Measurements from ENCODE around the gene CALML6. TPM values are rescaled to one million over a fixed set of nuclear protein-coding genes. Genes with fewer than 3 reads are reported as not detected.

CALML6 gene
- total RNA-seq, 1 experiment from 2014 or later, result 1.5 TPM

DNA sequence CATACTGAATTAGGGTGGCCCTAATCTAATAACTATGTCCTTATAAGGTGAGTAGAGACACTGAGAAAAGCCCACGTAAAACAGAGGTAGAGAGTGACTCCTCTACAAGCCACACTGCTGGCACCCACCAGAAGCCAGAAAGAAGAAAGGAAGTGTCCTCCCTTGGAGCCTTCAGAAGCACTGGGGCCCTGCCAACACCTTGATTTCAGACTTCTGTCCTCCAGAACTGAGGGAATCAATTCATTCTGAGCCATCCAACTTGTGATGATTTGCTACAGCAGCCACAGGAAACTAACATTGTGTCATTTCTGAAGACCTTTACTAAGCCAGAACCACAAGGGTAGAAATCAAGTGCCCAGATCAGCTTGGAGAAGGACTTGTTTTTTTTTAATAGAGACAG is 39.1 kb upstream of the CALML6 start:
- intact Hi-C loops (cut with micrococcal nuclease; ENCODE audit: unreplicated experiment), result no loop called here
- ChIA-PET CTCF (no interaction called here), POLR2A (no interaction called here)
- DNase-seq (ENCODE audit: low read depth, low spot score) (no peak), ATAC-seq (no peak)
- Histone ChIP-seq H3K27ac (ENCODE audit: low read length) (no peak overlapping the region), H3K36me3 (ENCODE audit: control insufficient read depth, insufficient read depth, low read length) (no peaks in the 10 kb centered on the region), H3K27me3 (ENCODE audit: control insufficient read depth, insufficient read depth, low read length) (no peaks in the 10 kb centered on the region), H3K4me1 (ENCODE audit: control insufficient read depth, insufficient read depth, low read length) (peaks cover 12% of the 10 kb centered on the region), H3K9me3 (ENCODE audit: control insufficient read depth, insufficient read depth, low read depth, low read length) (no peaks in the 10 kb centered on the region), H3K4me3 (ENCODE audit: low read depth in 2 of 2, low read length in 2 of 2) (no peak overlapping the region)
- no peak for TF ChIP-seq POLR2AphosphoS5 (IDR thresholded peaks at IDR 0.05; ENCODE audit: low read depth, low read length)
- BruUV-seq (replicated peaks), result TSS peak; percentile 28
- in situ Hi-C loops (cut with HindIII; ENCODE audit: low pct_unique_long_range_greater_than_20kb, low sequenced_read_pairs), result no loop called here

DNA sequence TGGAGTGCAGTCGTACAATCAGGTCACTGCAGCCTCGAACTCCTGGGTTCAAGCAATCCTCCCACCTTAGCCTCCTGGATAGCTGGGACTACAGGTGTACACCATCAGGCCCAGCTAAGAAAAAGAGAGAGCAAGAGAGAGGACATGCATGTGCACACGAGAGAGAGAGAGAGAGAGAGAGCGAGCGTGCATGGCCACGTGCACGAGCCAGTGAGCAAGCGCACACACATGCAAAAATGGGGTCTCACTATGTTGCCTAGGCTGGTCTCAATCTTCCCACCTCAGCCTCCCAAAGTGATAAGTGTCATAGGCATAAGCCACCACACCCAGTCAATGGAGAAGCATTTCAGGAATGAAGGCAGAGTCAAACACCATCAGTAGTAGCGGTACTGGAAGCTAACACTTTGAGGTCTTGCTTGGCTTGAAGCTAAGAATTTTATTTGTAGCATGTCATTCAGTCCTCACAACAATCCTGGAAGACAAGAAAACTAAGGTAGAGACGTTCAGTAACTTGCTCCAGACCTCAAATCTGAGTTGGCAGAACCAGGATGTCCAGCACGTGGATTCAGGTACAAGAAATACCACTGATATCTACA is 38.6 kb upstream of the CALML6 start:
- ATAC-seq (no peak), DNase-seq (ENCODE audit: low read depth, low spot score) (no peak)
- CTCF ChIA-PET, result no interaction called here
- no peaks in the 10 kb centered on the region for H3K27me3 ChIP-seq (ENCODE audit: control insufficient read depth, insufficient read depth, low read length)
- H3K4me3 ChIP-seq (ENCODE audit: low read depth in 2 of 2, low read length in 2 of 2), result no peak overlapping the region
- H3K36me3 ChIP-seq (ENCODE audit: control insufficient read depth, insufficient read depth, low read length), result no peaks in the 10 kb centered on the region
- peaks cover 12% of the 10 kb centered on the region for H3K4me1 ChIP-seq (ENCODE audit: control insufficient read depth, insufficient read depth, low read length)
- POLR2A ChIA-PET, result no interaction called here
- H3K27ac ChIP-seq (ENCODE audit: low read length), result no peak overlapping the region
- no peak for TF ChIP-seq SIN3A (IDR thresholded peaks at IDR 0.05; ENCODE audit: borderline replicate concordance, insufficient read depth, low read depth, low read length)
- TF ChIP-seq, protein P1, sequence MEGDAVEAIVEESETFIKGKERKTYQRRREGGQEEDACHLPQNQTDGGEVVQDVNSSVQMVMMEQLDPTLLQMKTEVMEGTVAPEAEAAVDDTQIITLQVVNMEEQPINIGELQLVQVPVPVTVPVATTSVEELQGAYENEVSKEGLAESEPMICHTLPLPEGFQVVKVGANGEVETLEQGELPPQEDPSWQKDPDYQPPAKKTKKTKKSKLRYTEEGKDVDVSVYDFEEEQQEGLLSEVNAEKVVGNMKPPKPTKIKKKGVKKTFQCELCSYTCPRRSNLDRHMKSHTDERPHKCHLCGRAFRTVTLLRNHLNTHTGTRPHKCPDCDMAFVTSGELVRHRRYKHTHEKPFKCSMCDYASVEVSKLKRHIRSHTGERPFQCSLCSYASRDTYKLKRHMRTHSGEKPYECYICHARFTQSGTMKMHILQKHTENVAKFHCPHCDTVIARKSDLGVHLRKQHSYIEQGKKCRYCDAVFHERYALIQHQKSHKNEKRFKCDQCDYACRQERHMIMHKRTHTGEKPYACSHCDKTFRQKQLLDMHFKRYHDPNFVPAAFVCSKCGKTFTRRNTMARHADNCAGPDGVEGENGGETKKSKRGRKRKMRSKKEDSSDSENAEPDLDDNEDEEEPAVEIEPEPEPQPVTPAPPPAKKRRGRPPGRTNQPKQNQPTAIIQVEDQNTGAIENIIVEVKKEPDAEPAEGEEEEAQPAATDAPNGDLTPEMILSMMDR (IDR thresholded peaks at IDR 0.05), result no peak
- TF ChIP-seq TCF7L2 (IDR thresholded peaks at IDR 0.05; ENCODE audit: low read depth, low read length), result no peak
- TF ChIP-seq, protein P2, sequence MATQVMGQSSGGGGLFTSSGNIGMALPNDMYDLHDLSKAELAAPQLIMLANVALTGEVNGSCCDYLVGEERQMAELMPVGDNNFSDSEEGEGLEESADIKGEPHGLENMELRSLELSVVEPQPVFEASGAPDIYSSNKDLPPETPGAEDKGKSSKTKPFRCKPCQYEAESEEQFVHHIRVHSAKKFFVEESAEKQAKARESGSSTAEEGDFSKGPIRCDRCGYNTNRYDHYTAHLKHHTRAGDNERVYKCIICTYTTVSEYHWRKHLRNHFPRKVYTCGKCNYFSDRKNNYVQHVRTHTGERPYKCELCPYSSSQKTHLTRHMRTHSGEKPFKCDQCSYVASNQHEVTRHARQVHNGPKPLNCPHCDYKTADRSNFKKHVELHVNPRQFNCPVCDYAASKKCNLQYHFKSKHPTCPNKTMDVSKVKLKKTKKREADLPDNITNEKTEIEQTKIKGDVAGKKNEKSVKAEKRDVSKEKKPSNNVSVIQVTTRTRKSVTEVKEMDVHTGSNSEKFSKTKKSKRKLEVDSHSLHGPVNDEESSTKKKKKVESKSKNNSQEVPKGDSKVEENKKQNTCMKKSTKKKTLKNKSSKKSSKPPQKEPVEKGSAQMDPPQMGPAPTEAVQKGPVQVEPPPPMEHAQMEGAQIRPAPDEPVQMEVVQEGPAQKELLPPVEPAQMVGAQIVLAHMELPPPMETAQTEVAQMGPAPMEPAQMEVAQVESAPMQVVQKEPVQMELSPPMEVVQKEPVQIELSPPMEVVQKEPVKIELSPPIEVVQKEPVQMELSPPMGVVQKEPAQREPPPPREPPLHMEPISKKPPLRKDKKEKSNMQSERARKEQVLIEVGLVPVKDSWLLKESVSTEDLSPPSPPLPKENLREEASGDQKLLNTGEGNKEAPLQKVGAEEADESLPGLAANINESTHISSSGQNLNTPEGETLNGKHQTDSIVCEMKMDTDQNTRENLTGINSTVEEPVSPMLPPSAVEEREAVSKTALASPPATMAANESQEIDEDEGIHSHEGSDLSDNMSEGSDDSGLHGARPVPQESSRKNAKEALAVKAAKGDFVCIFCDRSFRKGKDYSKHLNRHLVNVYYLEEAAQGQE (IDR thresholded peaks at IDR 0.05; ENCODE audit: insufficient read depth in 1 of 2, low read depth in 2 of 2, low read length in 1 of 2), result no peak
- TF ChIP-seq POLR2AphosphoS5 (IDR thresholded peaks at IDR 0.05; ENCODE audit: low read depth, low read length), result no peak
- intact Hi-C loops (cut with micrococcal nuclease; ENCODE audit: unreplicated experiment), result no loop called here
- BruUV-seq (replicated peaks), result no TSS peak
- in situ Hi-C loops (cut with HindIII; ENCODE audit: low pct_unique_long_range_greater_than_20kb, low sequenced_read_pairs), result no loop called here
- no peaks in the 10 kb centered on the region for H3K9me3 ChIP-seq (ENCODE audit: control insufficient read depth, insufficient read depth, low read depth, low read length)

DNA sequence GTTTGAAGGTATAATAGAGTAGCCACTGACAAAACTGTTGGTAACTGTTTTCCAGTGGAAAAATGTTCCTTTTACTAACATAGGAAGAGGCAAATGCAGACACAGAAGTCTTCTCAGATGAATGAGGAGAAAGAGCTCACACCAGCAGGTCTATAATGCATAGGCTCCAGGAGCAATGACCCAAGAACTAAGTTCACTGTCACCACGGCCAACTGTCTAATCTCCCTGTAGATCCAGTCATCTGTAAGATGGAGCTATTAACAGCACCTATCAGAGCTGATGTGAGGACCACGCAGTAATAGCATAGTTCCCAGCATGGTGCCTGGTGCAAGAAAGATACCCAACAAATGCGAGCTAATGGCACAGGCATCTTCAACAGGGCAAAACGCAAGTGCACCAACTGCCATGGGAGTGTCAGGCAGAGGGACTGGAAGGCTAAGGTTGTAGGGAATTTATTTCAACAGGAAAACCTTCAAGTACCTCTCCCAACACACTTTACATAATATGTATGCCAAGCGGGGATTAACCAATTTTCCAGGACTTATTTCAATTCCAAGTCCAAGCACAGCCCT is 37.1 kb upstream of the CALML6 start:
- Histone ChIP-seq H3K4me3 (ENCODE audit: low read depth in 2 of 2, low read length in 2 of 2) (no peak overlapping the region), H3K4me1 (ENCODE audit: control insufficient read depth, insufficient read depth, low read length) (peaks cover 7% of the 10 kb centered on the region; the same call in 1 of the 2 replicates), H3K27me3 (ENCODE audit: control insufficient read depth, insufficient read depth, low read length) (no peaks in the 10 kb centered on the region), H3K27ac (ENCODE audit: low read length) (no peak overlapping the region), H3K36me3 (ENCODE audit: control insufficient read depth, insufficient read depth, low read length) (no peaks in the 10 kb centered on the region), H3K9me3 (ENCODE audit: control insufficient read depth, insufficient read depth, low read depth, low read length) (no peaks in the 10 kb centered on the region)
- TF ChIP-seq, protein P2 (IDR thresholded peaks at IDR 0.05; ENCODE audit: insufficient read depth in 1 of 2, low read depth in 2 of 2, low read length in 1 of 2), result no peak
- peak; percentile 36; the same call in 1 of the 2 replicates for TF ChIP-seq POLR2AphosphoS5 (IDR thresholded peaks at IDR 0.05; ENCODE audit: low read depth, low read length)
- no peak for TF ChIP-seq TCF7L2 (IDR thresholded peaks at IDR 0.05; ENCODE audit: low read depth, low read length)
- TF ChIP-seq SIN3A (IDR thresholded peaks at IDR 0.05; ENCODE audit: borderline replicate concordance, insufficient read depth, low read depth, low read length), result no peak
- TF ChIP-seq, protein P1 (IDR thresholded peaks at IDR 0.05), result no peak
- ChIA-PET POLR2A (no interaction called here), CTCF (no interaction called here)
- intact Hi-C loops (cut with micrococcal nuclease; ENCODE audit: unreplicated experiment), result no loop called here
- no TSS peak for BruUV-seq (replicated peaks)
- DNase-seq (ENCODE audit: low read depth, low spot score), result no peak
- in situ Hi-C loops (cut with HindIII; ENCODE audit: low pct_unique_long_range_greater_than_20kb, low sequenced_read_pairs), result no loop called here
- no peak; the same call in 1 of the 2 replicates for ATAC-seq
